ENCODE measurements around the gene PTPN14. TPM values are rescaled to one million over a fixed set of nuclear protein-coding genes. Genes with fewer than 3 reads are reported as not detected.

The PTPN14 gene
- total RNA-seq, 1 experiment from 2014 or later, result 76.4 TPM

DNA sequence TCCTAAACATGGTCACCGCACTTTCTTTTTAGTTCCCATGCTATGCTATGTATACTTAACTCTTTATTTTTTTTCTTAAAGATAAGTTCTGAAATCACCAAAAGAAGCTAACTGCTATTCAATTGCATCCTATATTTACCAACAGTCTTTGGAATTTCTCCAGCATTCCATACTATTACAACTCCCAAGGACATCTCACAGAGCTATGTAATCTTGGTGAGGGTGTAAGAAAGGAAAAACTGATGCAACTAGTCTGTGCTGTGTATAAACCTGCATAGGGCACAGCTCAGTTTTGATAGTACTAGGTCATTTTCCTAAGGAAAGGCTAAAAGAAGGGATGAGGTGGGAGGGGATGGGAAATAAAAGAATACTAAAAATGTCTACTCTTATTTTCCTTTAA lies 78.0 kb downstream of the PTPN14 start:
- H3K27ac ChIP-seq (ENCODE audit: insufficient read length, low read depth, low read length), result no peak overlapping the region
- no peak overlapping the region for H2BK120ac ChIP-seq (ENCODE audit: low read depth, low read length, poor library complexity, severe bottlenecking)
- no peak overlapping the region for H4K91ac ChIP-seq (ENCODE audit: insufficient read length, low read depth, low read length)
- no peak overlapping the region for H2BK12ac ChIP-seq (ENCODE audit: insufficient read length, low read depth, low read length)
- no peak overlapping the region for H3K4me3 Mint-ChIP-seq
- H3K4me1 Mint-ChIP-seq, result peaks cover 66 to 77% of the 10 kb centered on the region in 2 experiments
- H3K27me3 ChIP-seq (ENCODE audit: insufficient read depth, low read length), result no peaks in the 10 kb centered on the region
- no peak overlapping the region for H3K18ac ChIP-seq (ENCODE audit: insufficient read length, low read depth, low read length)
- no peaks in the 10 kb centered on the region for H3K23me2 ChIP-seq (ENCODE audit: insufficient read length, low read depth, low read length, poor library complexity, severe bottlenecking)
- H3K79me2 ChIP-seq (ENCODE audit: insufficient read depth, low read length), result peaks cover 23% of the 10 kb centered on the region; the same call in 1 of the 2 replicates
- no peak overlapping the region for H3K9ac ChIP-seq (ENCODE audit: extremely low read depth, insufficient read length, low read length)
- no peaks in the 10 kb centered on the region; a peak in 1 of 7 replicates for H3K36me3 Mint-ChIP-seq (ENCODE audit: insufficient read depth in 1 of 3, low read depth in 3 of 3)
- no peak overlapping the region for H2BK5ac ChIP-seq (ENCODE audit: insufficient read length, low read length)
- H3T11ph ChIP-seq (ENCODE audit: low read length), result no peak overlapping the region
- H3K9me3 ChIP-seq (ENCODE audit: control insufficient read depth, low read depth, low read length), result no peaks in the 10 kb centered on the region
- no peak for DNase-seq
- no peaks in the 10 kb centered on the region for H4K20me1 ChIP-seq (ENCODE audit: control insufficient read depth, insufficient read depth, insufficient read length)
- no peak overlapping the region for H3K4me2 ChIP-seq (ENCODE audit: insufficient read depth, insufficient read length, low read length)
- no peak overlapping the region for H2BK20ac ChIP-seq (ENCODE audit: low read depth, low read length, poor library complexity, severe bottlenecking)
- no peak overlapping the region for H3K4ac ChIP-seq (ENCODE audit: low read depth, low read length)
- H2AK5ac ChIP-seq (ENCODE audit: insufficient read length, low read length), result no peak overlapping the region
- no peak overlapping the region for H3K56ac ChIP-seq (ENCODE audit: insufficient read length, low read depth, low read length)
- no peak overlapping the region for H2BK15ac ChIP-seq (ENCODE audit: low read depth, low read length)
- peak overlapping the region in 1 of 3 experiments; percentile 63; a peak in 2 of 7 replicates for H3K27ac Mint-ChIP-seq
- H3K9me3 Mint-ChIP-seq, result no peaks in the 10 kb centered on the region
- H3K14ac ChIP-seq (ENCODE audit: insufficient read depth, low read length), result no peak overlapping the region
- TF ChIP-seq, protein P1, sequence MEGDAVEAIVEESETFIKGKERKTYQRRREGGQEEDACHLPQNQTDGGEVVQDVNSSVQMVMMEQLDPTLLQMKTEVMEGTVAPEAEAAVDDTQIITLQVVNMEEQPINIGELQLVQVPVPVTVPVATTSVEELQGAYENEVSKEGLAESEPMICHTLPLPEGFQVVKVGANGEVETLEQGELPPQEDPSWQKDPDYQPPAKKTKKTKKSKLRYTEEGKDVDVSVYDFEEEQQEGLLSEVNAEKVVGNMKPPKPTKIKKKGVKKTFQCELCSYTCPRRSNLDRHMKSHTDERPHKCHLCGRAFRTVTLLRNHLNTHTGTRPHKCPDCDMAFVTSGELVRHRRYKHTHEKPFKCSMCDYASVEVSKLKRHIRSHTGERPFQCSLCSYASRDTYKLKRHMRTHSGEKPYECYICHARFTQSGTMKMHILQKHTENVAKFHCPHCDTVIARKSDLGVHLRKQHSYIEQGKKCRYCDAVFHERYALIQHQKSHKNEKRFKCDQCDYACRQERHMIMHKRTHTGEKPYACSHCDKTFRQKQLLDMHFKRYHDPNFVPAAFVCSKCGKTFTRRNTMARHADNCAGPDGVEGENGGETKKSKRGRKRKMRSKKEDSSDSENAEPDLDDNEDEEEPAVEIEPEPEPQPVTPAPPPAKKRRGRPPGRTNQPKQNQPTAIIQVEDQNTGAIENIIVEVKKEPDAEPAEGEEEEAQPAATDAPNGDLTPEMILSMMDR (conservative IDR thresholded peaks at IDR 0.05), result no peak
- peaks cover 4% of the 10 kb centered on the region for H3K79me1 ChIP-seq (ENCODE audit: insufficient read depth, low read depth, low read length, poor library complexity, severe bottlenecking)
- no peaks in the 10 kb centered on the region for H3K27me3 Mint-ChIP-seq (ENCODE audit: low read depth)
- no peak overlapping the region for H2AFZ ChIP-seq (ENCODE audit: low read length)
- no peak overlapping the region for H4K5ac ChIP-seq (ENCODE audit: insufficient read length, low read depth, low read length)
- no CpG with 5 or more reads among the region's 1 CpG for WGBS (ENCODE audit: extremely low coverage, insufficient read length, low lambda C conversion rate)
- H4K8ac ChIP-seq (replicated peaks; ENCODE audit: insufficient read length, low read depth, low read length), result no peak overlapping the region
- H3K4me1 ChIP-seq (ENCODE audit: insufficient read depth, low read length), result peaks cover 25% of the 10 kb centered on the region
- no peak overlapping the region for H3K23ac ChIP-seq (ENCODE audit: insufficient read length, low read depth, low read length)
